HG03066 (cell line): ENCODE results near the gene DHX8.
"Not testable (repeated sequence)": the region's sequence is repeated elsewhere in the genome, so short reads cannot be mapped to it uniquely, and the experiment has no call there.

ENCODE experiments used
- ATAC-seq: cut with Tn5 transposase; IDR thresholded peaks from one replicate; pipeline ENCODE4 v1.9.1; 2021; ENCODE audit warnings: low read depth; ENCODE audit not compliant: unreplicated experiment

Gene DHX8

DNA sequence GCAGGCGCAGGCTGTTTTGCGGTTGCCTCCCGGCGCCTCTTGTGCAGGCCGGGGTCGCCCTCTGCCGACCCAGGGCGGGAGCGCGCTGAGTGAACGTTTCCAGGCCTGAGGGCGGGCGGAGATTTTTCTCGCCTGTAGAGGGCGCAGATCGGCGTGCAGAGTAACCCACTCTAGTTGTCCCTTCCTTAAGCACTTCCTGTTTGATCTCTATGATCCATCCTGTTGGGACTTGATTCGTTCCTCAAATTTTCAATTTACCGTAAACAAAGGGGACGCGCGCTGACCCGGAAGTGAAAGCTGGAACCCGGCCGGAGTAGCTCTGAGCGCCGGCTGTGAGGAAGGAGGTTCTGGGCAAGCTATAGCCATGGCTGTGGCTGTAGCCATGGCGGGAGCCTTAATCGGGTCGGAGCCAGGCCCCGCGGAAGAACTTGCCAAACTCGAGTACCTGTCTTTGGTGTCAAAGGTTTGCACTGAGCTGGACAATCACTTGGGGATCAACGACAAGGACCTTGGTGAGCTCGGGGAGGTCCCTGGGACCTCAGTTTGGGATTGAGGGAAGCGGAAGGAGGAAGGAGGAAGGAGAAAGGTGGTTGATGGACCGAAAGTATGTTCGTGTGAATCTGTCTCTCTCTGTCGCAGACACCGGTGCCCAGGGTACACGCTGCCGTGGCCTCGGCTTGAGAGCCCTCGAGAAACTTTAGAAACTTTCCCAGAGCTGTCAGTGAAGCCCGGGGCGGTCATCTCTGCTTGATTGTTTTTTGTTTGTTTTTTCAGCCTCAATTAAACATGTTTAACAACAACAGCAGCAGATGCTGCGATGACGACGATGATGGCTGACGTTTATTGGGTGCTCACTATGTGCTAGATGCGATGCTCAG is at the start of gene DHX8:
DHX8 (plus strand) TSS at position 302 of the 878 bp plus-strand sequence; CDS start at position 365, 63 bp downstream.
- peak; percentile 95 for ATAC-seq

DNA sequence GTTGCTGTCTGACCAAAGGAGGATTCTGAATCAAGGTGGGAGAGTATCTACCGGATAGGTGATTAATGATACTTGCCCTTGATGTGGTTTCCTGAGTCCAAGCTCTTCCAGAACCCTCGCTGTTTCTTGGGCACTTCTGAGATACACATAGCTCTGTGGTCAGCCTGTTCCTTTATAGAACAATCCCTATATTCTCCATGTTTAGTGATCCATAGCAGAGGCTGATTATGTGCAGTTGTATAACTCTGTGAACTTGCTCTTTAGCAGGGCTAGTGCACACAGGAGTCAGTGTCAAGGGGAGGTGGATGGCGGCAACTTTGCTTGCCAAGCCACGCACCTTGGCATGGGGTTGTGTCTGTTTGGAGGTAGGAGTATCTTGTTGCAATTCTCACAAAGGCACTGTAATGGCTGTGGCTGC is 48.9 kb upstream of the DHX8 start:
- no peak for ATAC-seq

DNA sequence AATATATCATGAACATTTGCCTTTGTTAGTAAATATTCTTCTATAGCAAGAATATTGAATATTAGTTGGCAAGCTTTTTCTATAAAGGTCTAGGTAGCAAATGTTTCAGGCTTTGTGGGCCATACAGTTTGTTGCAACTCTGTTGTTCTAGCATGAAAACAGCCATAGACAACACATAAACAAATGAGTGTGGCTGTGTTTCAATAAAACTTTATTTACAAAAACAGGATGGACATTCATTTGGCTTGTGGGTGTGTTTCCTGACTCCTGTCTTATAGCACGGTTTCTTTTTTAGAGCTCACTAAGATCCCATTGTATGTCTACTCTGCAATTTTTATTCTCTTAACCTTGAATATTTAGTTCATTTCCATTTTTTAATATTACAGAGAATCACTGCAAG is 46.0 kb upstream of the DHX8 start:
- no peak for ATAC-seq

DNA sequence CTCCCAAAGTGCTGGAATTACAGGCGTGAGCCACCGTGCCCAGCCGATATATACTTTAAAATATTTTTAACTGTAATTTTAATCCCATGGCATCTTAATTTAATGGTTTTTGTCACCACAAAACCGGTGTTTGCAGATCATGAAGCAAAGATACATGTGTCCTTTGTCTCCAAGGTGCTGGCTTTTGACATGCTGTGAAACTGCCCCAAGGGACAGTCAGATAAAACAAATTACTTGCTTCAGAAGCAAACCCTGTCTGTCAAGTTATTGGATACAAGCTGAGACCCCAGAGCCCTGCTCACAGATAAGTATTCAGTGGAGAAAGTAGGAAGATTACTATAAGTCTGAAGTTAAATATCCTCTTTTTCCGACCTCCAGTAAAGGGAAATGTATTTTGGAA is 45.1 kb upstream of the DHX8 start:
- ATAC-seq: no peak

DNA sequence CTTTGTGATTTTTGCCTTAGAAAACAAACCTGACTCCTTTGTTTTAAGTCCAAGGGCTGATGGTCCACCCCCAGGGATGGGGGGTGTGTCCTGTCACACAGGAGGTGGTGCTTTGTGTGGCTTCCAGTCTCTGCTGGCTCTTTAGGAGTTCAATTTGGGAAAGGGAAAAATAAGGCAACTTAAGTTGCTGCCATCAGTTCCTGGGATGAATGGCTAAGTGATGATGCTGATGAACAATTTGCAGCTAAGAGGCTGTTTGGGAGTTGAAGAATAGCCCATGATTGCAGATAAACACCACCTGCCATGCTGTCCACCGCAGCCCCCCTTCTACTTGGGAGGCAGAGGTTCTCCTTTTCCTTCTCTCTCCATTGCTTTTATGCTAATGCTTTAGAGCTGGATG is 44.7 kb upstream of the DHX8 start:
- ATAC-seq: no peak

DNA sequence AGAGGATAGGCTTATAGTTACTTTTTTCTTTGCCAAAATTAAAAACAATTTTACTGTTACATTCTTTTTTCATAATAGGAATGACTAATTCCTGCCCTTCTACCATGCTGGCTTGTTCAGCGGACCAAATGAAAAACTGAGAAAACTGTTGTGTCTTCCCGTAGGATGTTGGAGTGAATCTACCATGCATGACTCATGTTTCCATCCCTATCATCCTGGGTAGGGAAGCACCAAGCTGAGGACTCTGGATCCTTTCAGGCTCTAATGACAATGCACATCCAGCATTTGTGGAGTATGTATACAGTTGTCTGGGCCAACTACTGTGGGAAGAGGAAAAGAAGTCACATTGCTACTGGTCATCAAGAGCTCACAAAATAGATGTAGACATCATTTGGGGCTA is 41.1 kb upstream of the DHX8 start:
- ATAC-seq: no peak

DNA sequence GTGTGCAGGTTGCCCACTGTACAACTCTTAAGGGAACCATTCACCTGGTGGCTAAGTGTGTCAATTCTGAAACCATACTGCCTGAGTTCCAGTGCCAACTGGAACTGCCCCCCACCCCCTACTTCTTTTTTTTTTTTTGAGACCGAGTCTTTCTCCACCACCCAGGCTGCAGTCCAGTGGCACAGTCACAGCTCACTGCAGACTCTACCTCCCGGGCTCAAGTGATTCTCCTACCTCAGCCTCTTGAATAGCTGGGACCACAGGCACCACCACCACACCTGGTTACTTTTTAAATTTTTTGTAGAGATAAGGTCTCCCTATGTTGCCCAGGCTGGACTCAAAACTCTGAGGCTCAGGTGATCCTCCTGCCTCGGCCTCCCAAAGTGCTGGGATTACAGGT is 40.4 kb upstream of the DHX8 start:
- no peak for ATAC-seq

DNA sequence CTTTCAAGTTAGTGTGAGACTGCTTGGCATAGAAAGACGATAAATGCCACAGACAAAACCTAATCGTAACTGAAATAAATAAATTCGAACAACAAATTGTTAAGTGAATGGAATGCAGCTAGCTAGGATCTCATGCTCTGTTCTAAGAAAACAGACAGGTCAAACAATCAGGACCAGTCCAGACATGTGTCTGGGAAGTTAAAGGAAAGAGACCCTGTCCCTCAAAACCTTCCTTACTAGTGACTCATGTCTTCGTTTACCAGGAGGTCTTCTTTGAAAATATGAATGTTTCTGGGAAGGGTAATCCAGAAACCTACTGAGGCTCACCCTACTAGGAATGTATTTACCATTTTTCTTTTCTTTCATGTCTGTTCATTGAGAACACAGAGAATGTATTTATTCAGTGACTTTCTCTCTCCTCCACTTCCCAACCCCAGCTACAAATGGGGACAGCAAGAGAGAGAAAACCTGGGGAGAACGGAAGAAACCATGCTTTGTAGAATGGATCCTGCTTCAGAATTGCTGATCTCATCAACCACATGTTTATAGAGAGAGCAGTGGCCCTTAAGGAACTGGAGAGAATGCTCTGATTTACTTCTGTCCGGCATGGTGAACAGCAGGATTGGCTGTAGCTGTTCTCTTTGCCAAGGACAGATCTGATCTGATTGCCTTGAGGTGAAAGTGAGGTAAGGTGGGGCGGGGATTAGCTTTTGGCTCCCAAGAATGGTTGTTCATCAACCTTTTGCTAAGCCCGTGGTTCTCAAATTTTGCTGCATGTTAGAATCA is 39.4 kb upstream of the DHX8 start:
- ATAC-seq: no peak

DNA sequence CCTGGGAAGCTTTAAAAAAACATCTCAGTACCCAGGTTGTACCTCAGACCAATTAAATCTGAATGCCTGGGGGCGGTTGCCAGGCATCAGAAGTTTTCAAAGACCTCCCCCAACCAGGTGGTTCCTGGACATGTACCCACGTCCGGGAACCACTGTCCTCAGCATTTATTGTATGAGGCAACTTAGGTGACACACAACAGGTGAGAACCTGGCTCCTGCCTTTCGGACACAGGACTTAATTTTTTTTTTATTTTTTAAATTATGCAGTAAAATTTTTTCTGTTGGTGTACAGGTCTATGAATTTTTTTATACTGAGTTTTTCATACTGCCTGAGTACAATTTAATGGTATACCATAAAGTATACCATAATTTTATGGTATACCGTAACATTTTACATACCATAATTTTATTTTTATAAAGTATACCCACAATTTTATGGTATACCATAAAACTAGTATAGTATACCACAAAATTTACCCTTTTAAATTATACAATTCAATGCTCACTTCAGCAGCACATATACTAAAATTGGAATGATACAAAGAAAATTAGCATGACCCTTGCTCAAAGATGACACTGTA is 38.7 kb upstream of the DHX8 start:
- ATAC-seq: no peak

DNA sequence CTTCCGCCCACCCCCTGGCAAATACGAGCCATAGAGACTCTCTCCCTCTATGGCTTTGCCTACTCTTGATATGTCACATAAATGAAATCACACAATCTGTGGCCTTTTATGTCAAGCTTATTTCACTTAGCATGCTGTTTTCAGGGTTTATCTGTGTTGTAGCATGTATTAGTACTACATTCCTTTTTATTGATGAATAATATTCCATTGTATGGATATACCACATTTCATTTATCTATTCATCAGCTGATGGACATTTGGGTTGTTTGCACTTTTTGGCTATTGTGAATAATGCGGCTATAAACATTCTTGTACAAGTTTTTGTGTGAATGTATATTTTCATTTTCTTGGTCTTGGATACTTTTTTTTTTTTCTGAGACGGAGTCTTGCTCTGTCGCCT is 37.0 kb upstream of the DHX8 start:
- ATAC-seq: no peak

DNA sequence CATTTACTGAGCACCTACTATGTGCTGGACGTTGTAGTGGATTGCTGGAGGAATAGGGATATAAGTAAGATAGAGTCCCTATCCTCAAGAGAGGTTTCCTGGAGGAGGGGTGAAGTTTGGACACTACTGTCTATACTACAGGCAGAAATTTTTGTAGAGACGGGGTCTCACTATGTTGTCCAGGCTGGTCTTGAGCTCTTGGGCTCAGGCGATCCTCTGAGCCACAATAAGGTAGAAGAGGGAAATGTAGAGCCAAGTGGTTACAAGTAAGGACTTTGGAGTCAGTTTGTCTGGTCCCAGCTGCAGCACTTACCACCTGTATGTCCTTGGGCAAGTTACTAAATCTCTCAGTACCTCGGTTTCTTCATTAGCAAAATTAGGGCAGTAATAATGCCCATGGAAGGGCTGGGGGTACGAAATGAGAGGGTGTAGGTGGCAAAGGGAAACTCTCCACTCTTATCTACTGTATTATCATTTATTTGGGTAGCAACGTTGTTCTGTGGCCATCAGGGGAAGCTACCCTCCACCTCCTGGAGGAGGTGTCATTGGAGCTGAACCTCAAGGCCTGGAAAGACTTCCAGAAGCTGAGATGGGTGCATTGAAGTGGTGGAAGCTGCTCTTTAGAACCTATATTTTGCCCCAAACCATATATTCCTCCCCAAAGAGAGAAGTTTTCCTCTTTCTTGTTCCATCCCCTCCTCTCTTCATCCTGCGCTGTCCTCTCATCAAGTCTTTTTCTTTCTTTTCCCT is 34.9 kb upstream of the DHX8 start:
- ATAC-seq: no peak

DNA sequence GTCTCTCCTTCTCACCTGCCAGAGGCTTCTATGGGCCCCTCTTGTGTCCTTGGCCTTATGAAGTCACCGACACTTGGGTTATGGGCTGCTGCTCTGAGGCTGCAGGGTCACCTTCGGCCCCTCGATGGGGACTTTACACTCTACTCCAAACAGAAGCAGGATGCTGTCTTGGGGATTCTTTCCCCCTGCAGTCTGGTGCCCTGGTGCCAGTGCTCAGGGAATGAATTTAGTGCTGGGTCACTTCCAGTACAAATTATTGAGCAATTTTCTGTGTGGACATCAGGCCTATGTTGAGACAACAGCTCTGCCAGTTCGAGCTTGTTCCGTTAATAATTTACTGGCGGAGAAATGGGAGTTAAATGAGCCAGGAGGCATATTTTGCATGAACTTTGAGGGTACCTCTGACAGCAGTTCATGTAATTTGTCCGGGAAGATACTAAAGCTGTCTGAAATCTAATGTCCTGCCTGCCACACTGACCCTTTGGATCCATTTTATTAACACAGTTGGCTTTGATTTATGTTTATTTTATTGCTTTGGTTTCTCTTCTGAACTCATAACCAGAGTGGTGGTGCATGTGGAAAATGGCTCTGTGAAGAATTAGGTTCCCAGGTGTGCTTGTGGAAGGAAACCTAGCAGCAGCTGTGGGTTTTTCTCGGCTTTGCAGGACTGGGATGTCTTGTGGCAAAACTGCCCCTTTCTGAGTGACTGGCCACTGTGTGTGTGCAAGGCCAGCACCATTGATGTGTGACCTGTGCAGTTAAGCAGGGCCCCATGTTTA is 34.1 kb upstream of the DHX8 start:
- ATAC-seq: no peak

DNA sequence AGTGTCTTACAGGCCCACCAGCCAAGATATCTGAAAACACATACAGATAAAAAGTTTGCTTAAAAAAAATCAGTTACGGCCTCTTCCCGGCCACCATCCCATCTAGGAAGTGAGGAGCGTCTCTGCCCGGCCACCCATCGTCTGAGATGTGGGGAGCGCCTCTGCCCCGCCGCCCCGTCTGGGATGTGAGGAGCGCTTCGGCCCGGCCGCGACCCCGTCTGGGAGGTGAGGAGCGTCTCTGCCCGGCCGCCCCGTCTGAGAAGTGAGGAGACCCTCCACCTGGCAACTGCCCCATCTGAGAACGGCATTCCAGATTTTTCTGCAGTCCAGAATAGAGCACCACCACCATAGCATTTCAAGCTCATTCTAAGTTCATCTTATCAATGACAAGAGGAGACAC is 33.0 kb upstream of the DHX8 start:
- not testable (repeated sequence) for ATAC-seq

DNA sequence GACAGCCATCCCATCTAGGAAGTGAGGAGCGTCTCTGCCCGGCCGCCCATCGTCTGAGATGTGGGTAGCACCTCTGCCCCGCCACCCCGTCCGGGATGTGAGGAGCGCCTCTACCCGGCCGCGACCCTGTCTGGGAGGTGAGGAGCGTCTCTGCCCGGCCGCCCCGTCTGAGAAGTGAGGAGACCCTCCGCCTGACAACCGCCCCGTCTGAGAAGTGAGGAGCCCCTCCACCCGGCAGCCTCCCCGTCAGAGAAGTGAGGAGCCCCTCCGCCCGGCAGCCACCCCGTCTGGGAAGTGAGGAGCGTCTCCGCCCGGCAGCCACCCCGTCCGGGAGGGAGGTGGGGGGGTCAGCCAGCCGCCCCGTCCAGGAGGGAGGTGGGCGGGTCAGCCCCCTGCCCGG is 32.0 kb upstream of the DHX8 start:
- not testable (repeated sequence) for ATAC-seq

DNA sequence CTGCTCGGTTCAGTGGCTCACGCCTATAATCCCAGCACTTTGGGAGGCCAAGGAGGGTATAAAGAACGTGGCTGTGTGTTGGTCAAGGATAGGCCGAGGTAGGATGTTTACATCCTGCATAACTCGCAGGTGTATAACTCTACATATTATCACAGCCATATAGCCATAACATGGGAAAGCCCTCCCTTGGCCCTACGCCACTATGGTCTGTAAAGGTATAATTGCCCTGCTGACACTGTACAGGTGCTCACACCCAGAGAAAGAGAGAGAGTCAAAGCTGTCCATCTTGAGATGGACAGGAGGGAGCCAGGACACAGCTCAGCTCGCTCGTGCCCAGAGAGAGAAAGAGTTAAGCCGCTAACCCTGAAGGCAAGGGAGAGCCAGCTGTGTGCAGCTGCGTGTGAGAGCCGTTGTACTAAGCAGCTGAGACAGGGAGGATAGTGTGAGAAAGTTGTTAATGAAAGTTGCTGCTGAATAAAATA is 30.4 kb upstream of the DHX8 start:
- ATAC-seq: no peak

DNA sequence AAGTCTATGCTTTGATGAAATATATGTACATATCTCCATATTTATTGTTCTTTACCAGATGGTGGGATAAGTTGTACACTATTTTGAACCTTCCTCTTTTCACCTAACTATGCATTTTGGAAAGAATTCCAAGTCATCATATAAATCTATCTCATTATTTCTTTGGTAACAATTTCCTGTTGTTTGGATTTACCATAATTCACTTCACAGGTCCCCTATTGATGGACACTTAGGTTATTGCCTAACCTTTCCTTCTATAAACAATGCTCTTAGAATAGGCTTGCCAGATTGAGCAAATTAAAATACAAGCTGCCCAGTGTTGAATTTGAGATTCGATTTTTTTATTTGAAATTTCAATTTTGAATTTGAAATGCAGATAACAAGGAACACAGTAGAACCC is 28.9 kb upstream of the DHX8 start:
- no peak for ATAC-seq

DNA sequence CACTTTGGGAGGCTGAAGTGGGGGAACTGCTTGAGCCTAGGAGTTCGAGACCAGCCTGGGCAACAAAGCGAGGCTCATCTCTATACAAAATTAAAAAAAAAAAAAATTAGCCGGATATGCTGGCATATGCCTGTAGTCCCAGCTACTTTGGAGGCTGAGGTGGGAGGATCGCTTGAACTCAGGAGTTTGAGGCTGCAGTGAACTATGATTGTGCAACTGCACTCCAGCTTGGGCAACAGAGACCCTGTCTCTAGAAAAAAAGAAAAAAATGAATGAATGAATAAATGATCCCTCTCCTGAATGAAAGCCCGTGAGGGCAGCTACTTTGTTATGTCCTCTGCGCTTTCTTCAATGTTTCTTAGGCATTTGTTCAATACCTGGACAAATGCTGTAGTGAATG is 27.7 kb upstream of the DHX8 start:
- no peak for ATAC-seq

DNA sequence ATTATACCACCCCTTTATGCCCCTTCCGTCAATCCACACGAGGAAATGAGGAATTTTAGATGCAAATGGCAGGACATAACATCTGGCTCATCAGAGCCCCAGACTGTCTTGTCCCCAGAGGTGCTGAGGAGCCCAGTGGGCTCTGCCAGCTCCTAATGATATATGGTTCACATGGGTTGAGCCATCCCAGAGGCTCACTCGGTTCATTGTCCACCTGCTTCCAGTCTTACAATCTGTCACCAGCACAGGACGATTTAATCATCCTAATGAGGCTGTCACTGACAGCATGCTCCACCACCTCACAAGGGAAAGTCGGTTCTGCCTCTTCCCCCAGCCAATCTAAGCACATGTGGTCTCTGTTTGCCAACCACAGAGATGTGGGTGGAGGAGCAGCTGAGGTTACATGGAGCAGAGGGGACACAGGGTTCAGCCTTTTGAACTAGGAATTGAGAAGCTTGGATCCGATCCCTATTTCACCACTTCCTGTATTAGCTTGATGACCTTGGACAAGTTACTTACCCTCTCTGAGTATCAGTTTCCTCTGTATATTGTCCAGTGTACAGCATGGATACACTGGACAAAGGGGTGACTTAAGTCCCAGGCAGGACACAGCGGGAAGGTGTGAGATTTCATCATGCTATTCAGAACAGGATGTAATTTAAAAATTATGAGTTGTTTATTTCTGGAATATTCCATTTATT is 27.0 kb upstream of the DHX8 start:
- ATAC-seq: no peak

DNA sequence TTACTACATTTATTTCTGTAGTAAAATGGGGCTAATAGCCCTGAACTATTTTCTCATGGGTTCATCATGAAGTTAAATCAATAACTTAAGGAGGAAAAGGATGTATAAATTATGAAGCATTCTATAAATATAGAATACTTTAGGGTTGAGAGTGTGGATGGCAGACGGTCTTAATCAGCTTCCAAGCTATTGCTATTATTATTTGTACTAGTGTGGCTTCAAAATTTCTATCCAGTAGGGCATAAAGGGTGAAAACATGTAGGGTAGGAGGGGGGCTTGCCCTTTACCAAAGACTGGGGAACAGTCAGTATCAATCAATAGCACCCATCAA is 26.4 kb upstream of the DHX8 start:
- ATAC-seq: no peak
